ENCODE results near the gene STK11IP. TPM values are rescaled to one million over a fixed set of nuclear protein-coding genes. Genes with fewer than 3 reads are reported as not detected.

The STK11IP gene
- total and polyA plus RNA-seq, 2 of the 13 experiments (the other 11 are each of a cell fraction or from before 2014, with no cell fraction given) = 12.8 to 24.0 TPM

- TF ChIP-seq NBN (conservative IDR thresholded peaks at IDR 0.05) (no peak), ZNF576 (CRISPR knock-in tag; IDR thresholded peaks at IDR 0.05) (no peak), ZNF775 (CRISPR knock-in tag; IDR thresholded peaks at IDR 0.05; ENCODE audit: borderline replicate concordance) (no peak), NFAT5 (CRISPR knock-in tag; IDR thresholded peaks at IDR 0.05) (no peak), HNRNPK (IDR thresholded peaks at IDR 0.05; ENCODE audit: low read depth, low read length, poor library complexity, severe bottlenecking) (no peak), KDM3A (CRISPR knock-in tag; IDR thresholded peaks at IDR 0.05; ENCODE audit: low read depth) (no peak), RAD51 (IDR thresholded peaks at IDR 0.05; ENCODE audit: borderline replicate concordance) (no peak), ZUFSP (CRISPR knock-in tag; IDR thresholded peaks at IDR 0.05; ENCODE audit: borderline replicate concordance) (no peak), ATM (IDR thresholded peaks at IDR 0.05; ENCODE audit: borderline replicate concordance) (no peak), SNAI1 (CRISPR knock-in tag; IDR thresholded peaks at IDR 0.05; ENCODE audit: borderline replicate concordance) (no peak), ZNF784 (CRISPR knock-in tag; IDR thresholded peaks at IDR 0.05; ENCODE audit: borderline replicate concordance) (peak; percentile 66; the same call in 1 of the 2 replicates), ARID3A (IDR thresholded peaks at IDR 0.05; ENCODE audit: low read depth, low read length) (no peak), ATF4 (CRISPR knock-in tag; IDR thresholded peaks at IDR 0.05) (no peak), ZNF543 (CRISPR knock-in tag; IDR thresholded peaks at IDR 0.05) (no peak), MXD4 (CRISPR knock-in tag; IDR thresholded peaks at IDR 0.05) (no peak)
These were observed 36.2 kb upstream of the STK11IP start (continued) for GRCh38 chr2:219561179-219562048.

Measured in HepG2 (cell line).